Measurements from ENCODE around the gene DIDO1.
A peak's percentile ranks its signal among the peaks of the same experiment; 100 is the strongest.
"Not testable (repeated sequence)": the region's sequence is repeated elsewhere in the genome, so short reads cannot be mapped to it uniquely, and the experiment has no call there.

Gene DIDO1

DNA sequence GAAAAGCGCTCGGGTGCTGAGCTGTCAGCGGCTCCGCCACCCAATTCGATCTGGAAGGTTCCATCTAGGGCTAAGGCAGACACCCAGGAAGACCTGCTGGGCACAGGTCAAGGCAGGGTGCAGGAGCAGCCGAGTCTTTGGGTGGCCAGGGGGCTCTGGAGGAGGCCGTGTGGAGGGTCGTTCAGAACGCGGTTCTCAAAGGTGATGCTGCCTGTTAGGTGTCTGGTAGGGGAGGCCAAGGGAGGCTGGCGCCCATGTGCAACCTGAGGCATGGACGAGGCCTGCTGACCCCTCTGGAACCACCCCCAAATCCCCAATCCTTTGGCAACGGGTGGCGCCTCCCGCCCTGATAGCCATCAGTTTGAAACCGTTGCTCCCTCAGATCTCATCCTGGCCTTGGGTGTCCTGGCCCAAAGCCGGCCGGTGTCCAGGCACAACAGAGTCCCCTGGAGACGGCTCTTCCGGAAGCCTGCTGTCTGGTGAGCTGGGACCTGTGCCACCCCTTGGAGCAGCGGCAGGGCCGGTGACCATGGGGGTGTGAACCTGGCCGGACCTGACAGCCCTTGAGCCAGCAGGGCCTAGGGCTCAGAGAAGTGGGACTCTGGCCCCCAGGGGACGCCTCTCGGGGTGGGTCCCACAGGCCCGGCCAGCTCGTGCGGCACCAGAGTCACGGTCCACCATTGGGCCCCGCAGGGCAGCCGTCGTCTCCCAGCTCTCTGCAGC, 36.7 kb upstream of the DIDO1 start:
- no peak for DNase-seq (ENCODE audit: low read depth)

DNA sequence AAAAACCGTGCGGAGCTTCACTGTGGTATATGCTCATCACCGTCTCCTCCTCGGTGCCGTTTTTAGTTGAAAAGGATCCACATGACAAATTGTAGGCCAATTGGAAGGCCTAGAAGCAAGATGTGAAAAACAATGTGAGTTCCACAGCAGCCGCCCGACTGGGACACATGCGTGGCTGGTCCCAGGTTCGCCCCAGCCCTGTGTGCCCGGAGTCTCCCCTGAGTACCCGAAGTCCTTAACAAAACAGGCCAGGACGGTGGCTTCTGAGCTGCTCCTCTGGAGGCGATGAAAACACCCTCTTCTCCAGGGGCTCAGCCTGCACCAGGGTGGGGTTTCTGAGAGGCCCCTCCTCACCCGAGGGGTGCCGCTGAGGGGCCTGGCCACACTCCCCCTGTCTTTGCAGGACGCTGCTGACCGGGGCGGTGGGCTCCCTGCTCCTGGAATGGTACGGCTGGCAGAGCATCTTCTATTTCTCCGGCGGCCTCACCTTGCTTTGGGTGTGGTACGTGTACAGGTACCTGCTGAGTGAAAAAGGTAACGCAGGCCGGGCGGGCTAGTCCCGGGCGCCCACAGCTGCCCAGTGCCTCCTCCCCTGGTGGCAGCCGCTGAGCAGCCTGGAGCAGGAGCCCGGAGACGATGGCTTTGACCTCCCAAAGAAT, 36.0 kb upstream of the DIDO1 start:
- DNase-seq (ENCODE audit: low read depth), result no peak

DNA sequence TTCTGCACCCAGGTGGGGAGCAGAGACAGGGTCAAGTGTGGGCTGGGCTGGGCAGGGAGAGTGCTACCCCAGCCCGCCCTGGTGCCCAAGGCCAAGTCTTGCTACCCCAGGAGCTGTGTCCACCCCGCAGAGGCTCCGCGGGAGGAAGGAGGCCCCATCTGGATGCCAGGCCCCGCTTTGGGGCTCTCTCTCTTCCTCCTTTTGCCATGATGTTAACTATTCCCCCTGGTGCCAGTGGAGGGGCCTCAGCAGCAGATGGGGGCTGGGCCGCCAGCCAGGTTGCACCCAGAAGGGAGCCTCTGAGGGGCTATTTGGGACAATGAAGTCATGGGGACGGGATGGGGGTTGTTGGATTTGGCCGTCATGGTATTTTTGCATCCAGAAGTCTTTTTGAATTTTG, 35.5 kb upstream of the DIDO1 start:
- DNase-seq (ENCODE audit: low read depth), result no peak

DNA sequence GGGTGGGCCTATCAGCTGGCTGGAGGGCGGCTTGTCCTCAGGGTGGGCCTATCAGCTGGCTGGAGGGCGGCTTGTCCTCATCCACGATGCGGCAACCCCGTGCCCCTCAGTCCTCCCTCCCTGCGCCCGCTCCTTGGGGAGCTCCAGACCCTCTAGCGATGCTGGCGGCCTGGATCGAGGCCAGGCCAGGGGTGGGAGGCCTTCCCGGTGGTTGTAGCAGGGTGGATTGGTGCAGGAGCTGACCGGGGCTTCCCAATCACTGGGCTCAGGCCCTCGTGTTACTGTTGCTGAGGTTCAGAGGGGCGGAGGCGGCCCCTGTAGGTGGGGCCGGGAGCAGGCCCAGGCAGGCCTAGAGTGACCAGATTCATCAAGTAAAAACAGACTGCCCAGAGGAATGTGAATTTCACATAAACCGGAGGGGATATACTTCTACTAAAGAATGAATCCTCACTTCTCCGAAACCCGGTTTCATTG, 35.0 kb upstream of the DIDO1 start:
- DNase-seq (ENCODE audit: low read depth), result no peak

DNA sequence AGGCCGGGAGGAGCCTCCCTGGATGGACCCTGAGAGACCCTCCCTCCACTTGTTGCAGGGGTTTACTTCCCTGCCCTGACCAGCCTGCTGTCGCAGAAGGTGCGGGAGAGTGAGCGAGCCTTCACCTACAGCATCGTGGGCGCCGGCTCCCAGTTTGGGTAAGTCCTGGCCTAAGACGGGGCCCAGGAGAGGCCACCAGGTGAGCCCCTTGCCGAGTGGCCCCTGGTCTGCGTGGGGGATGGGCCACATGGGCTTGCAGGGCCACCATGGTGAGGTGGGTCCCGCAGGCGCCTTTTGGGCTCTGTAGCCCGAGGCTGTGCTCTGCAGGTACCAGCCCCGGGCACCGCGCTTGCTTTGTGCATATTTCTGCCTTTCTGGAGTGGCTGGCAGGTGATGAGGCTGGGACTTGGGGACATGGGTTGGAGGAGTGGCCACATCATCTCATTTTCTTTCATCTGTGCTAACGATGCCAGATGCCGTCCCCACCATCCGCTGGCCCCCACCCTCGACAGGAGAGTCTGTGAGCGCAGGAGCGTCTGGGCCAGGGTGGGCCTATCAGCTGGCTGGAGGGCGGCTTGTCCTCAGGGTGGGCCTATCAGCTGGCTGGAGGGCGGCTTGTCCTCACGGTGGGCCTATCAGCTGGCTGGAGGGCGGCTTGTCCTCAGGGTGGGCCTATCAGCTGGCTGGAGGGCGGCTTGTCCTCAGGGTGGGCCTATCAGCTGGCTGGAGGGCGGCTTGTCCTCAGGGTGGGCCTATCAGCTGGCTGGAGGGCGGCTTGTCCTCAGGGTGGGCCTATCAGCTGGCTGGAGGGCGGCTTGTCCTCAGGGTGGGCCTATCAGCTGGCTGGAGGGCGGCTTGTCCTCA, 34.4 kb upstream of the DIDO1 start:
- not testable (repeated sequence) for DNase-seq (ENCODE audit: low read depth)

DNA sequence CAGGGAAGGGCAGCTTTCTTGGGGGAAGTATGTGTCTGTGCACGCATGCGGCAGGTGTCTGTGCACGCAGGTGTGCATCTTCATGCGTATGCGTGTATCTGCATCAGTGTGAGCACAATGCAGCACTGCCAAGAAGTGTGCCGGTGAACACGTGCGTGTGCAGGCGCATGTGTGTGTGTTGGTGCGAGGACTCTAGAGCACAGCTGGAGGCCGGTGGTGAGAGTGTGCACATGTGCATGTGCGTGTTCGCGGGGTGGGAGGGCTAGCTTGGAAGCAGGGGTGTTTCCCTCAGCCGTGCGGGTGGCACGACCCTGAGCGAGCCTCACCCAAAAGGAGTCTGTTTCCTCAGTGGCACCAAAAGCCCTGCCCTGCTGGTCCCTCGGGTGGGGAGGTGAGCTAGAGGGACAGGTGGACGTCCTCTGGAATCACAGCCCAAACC, 33.7 kb upstream of the DIDO1 start:
- DNase-seq (ENCODE audit: low read depth), result no peak

DNA sequence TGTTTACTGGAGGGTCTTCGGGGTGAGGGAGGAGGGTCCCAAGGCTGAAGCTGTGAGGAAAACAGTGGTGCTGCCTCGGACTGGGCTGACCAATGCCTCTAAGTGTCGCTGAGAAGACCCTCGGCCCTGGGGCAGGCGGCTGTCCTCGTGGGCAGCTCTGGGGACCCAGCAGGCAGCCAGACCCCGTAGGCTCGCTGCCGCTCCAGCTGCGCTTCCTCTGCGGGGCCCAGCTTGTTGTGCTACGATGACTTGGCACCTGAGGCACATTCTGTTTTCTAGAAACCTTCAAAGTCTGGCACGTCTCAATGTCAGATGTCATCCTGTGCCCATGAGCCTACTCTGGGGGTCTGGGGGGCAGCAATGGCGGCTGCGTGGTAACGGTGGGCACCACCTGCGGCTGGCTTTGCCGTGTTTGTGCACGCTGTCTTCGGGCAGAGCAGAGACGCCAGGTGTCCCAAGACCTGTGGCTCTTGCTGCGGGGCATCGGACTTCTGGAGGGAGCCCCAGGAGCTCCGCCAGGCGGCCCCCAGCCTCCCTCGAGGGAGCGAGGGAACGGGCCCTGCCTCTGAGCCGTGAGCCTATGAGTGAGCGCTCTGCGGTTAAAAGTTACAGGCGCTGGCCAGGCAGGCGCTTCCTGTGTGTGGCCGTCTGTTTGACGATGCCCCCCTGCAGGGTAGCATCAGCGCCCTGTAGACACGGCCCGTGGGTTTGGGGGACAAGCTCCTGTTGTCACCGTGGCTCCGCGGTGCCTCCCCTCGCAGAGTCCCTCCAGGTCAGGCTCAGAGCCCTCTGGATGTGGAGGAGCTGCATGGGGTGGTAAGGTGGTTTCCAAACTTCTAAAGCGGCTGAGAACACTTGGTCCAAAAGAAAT, 33.0 kb upstream of the DIDO1 start:
- no peak for DNase-seq (ENCODE audit: low read depth)

DNA sequence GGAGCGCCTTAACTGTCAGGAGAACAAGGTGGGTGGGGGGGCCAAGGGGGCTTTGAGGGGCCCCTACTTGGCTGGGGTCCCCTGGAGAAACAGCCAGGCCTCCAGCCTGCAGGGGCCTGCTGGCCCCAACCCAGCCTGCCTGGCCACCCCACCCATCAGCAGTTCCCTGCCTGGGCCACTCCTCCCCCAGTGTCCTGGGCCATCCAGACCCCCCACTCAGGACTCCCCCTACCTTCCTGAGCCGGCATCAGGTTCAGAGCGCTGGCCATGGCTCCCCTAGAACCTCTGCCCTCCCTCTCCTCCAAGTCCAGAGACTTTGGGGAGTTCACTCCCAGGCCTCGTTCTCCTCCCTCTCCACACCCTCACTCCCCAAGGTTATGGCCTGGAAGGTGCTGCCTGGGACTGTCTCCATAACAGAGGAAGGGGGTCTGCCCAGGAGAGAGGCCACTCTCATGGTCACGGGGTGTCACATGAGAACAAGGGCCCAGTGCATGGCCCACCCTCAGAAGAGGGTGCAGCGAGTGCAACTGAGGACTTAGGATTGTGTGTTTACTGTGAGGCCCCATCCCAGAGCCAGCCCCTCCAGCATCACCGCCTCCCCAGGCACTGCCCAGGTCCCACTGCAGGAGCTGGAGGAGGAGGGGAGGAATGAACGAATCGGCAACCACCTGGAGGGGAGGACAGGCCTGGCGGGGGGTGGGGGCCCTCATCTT, 32.2 kb upstream of the DIDO1 start:
- no peak for DNase-seq (ENCODE audit: low read depth)

DNA sequence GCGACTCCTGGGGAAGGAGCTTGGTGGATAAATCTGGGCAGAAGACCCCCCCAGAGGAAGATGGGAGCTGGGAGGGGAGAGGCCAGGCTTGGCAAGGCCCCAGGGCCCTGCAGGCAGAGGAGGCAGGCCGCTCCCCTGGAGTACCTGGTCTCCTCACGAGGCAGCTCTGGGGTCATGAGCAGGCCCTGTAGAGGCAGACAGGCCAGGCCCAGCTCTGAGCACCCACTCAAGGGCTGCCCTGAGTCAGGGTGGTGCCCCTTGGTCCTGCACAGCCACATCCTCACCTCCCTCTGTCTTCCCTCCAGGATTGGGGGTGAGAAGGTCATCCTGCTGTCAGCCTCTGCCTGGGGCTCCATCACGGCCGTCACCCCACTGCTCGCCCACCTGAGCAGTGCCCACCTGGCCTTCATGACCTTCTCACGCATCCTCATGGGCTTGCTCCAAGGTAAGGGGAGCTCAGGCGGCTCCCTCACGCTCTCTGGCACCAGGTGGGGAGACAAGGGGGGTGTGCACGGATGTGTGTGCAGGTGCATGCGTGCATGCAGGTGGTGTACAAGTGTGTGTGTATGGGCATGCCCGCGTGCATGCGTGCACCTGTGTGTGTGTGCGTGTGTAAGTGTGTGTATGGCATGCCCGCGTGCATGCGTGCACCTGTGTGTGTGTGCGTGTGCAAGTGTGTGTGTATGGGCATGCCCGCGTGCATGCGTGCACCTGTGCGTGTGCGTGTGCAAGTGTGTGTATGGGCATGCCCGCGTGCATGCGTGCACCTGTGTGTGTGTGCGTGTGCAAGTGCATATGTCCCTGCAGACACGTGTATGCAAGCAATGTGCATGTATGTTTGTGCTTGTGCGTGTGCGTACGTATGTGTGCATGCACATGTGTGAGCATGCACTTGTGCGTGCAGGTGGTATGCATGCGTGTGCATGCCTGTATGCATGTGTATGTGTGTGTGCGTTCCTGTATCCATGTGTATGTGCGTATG, 31.1 kb upstream of the DIDO1 start:
- no peak for DNase-seq (ENCODE audit: low read depth)

DNA sequence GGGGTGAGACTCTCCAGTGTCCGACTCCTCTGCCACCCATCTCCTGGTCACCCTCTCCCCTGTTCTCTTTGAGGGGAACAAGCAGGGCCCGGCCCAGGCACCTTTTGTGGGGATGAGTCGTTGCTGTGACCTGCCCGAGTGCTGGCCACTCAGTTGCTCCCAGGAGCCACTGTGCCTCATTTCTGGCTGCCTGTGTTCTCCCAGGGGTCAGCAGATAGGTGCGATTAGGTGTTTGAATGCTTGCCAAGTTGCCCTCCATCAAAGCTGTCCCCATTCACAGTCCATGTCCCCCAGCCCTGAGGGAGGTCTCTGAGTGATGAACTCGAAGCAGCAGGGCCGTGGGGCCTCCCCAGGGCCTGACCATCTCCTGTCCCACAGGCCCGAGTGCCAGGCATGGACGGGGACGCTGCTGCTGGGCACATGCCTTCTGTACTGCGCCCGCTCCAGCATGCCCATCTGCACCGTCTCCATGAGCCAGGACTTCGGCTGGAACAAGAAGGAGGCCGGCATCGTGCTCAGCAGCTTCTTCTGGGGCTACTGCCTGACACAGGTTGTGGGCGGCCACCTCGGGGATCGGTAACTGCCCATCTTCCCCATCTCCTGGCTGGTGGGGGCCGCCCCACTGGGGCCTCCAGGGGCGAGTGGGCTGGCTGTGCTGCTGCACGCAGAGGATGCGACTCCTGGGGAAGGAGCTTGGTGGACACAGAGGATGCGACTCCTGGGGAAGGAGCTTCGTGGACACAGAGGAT, 30.3 kb upstream of the DIDO1 start:
- no peak for DNase-seq (ENCODE audit: low read depth)

DNA sequence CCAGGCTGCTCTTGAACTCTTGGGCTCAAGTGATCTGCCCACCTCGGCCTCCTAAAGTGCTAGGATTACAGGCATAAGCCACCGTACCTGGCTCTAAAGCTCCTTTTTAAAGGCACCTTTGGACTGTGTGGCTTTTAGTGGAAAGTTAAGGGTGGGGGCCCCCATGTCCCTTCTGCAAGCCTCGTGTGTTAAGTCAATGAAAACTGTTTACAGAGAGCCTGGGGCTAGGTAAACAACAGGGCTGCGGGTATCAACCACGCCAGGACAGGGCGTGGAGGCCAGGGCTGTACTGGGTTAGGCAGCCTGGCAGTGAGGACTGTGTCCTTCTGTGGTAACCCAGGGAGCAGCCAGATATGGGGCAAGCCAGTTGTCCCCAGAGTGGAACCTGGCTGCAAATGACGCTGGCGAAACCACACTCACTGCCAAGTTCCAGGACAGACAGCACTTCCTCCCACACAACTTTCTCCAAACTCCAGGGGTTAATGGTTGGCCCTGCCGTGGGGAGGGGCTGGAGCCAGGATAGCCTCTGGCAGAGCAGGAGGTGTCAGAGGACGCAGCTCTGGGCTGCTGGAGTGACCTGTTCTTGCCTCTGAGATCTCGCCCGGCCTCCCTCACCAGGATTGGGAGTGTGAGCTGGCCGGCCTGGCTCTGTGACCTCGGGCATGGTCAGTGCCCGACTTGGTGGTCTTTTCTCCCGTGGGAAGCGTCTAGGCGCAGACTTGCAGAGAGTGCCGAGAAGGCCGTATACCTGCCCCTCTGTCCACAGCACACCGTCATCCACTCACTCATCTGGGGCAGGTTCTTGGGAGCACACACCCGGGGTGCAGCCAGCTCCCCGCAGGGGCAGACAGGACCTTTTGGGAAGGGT, 29.4 kb upstream of the DIDO1 start:
- DNase-seq (ENCODE audit: low read depth), result no peak

DNA sequence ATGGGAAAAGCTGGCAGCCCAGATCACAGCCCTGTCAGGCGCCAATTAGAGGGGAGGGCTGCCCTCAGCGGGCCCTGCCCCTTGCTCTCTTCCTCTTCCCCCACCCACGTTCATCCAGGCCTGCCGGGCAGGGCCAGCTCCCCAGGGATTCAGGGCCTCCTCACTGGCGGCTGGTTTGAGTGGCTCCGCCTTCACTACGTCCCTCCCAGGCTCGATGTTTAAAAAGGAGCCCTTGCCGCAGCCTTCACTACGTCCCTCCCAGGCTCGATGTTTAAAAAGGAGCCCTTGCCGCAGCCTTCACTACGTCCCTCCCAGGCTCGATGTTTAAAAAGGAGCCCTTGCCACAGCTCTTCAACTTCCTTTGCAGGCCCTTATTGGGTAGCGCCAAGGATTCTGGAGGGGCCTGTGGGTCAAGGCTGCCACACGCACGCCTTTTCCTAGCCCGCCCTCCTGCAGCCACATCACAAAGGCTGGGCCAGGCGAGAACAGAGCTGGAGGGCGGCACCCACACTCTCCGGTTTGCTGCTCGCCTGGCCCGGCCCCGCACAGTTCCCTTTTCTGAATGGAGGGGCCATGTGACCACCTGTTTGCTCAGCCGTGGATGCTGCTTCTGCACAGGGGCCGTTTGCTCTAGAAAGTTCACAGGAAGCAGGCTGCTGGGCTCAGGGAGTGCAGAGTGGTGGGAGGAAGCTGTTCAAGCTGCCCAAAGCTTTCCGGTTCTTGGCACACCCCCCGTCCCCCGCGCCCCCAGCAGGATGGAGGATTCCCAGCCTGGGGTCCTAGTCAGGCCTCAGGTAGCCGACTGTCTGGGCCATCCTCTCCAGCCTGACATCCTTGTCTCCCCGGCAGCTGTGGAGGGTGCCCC, 27.8 kb upstream of the DIDO1 start:
- DNase-seq (ENCODE audit: low read depth), result peak; percentile 35

DNA sequence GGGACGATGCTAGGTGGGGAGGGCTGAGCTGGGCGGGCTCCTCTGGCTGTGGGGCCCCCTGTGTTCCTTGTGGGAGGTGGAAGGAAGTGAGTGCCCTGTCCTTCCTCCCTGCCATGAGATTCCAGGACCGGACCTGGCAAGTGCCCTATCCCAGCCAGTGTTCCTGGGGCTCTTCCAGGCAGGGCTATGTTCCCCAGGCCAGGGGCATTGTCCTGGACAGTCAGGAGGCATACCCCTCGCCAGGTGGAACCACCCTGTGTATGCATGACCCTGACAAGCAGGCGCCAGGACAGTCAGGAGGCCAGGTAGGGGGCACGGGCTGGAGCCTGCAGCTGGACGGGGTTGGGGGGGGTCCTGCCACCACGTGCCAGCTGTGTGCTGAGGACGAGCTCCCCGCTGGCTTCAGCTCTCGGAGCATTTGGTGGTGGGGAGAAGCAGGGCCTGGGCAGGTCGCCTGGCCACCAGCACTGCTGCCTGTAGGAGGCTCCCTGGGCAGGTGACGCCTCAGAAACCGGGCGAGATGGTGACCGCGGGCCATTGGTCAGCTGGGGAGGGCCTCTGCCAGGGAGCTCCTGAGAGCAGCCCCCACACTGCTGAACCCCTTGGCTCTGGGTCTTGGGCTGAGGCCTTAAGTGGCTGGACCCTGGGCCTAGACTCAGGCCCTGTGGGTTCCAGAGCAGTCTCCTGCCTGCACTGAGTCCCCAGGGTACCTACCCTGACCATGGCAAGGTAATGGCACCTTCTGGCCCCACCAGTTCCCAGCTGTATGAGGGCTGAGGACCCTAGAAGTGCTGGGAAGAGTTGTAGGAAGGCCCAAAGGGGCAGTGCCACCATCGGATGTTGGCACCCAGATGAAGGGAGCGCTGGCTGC, 26.9 kb upstream of the DIDO1 start:
- DNase-seq (ENCODE audit: low read depth), result no peak

DNA sequence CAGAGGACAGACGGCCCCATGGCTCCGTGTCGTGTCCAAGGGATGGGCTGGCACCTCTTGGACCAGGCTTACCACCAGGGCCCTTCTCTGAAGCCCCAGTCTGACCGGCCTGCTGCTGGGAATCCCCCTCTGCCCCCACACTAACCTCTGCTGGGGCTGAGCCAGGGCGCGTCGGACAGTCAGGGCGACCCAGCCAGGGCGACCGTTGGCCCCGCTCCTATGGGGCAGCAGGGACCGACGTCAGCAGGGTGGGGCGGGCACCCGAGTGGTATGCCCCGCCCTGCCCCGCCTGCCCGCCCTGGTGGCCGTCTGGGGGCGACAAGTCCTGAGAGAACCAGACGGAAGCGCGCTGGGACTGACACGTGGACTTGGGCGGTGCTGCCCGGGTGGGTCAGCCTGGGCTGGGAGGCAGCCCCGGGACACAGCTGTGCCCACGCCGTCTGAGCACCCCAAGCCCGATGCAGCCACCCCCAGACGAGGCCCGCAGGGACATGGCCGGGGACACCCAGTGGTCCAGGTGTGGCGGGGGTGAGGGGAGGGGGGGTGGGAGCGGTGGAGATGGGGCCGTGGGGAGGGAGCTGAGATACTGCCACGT, 26.2 kb upstream of the DIDO1 start, which contains the start of gene SLC17A9:
SLC17A9 (plus strand) TSS at position 337 of the 595 bp plus-strand sequence; CDS start at position 459, 122 bp downstream.
- DNase-seq (ENCODE audit: low read depth), result no peak

DNA sequence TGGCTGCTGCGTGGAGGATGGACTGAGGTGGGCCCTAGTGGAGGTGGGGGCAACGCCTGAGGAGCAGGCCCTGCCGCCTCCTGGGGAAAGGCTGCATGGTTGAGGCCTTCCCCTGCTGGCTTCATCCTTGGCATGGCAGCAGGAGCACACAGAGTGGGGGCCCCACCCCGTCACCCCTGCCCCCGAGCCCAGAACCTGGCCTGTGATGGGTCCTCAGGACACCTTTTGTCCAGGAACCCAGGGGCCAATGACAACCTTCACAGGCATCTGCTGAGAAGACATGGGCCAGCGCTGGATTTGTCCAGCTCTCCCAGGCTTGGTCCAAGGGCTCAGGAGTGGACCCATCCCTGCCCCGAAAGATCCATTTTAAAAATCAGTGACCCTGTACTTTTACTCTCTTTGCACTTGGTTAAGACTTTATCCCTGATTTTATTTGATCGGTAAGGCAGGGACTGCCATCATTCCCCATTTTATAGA, 25.6 kb upstream of the DIDO1 start:
- no peak for DNase-seq (ENCODE audit: low read depth)

Data from GM04504 (cell line).